Endothelial cell of umbilical vein (primary cell): Measurements from ENCODE around the gene EGFL6. TPM values are rescaled to one million over a fixed set of nuclear protein-coding genes. Genes with fewer than 3 reads are reported as not detected.
"Not testable (repeated sequence)": the region's sequence is repeated elsewhere in the genome, so short reads cannot be mapped to it uniquely, and the experiment has no call there.

Source experiments
- BruUV-seq: library from RNA; stranded (reverse); fragments of 400-500 nt; replicated peaks from 2 replicates; lab custom pipeline; 2021; lab: Mats Ljungman, UMichigan
- CTCF ChIA-PET: fragments of 300-600, 350-600 bp; sonication (Branson Sonifier 250); formaldehyde crosslinking; loops from one replicate; lab custom pipeline; 2021; ENCODE audit warnings: antibody characterized with exemption, inconsistent platforms; lab: Charles Lee
- POLR2A ChIA-PET: fragments of 300-600, 350-600 bp; sonication (Branson Sonifier 250); formaldehyde crosslinking; loops from one replicate; lab custom pipeline; 2021; ENCODE audit warnings: antibody characterized with exemption, inconsistent platforms; lab: Charles Lee
- DNase-seq: peaks from one replicate; pipeline ENCODE4 v3.0.0-alpha.2; 2011; ENCODE audit warnings: low read depth, low spot score
- FAIRE-seq: peaks from 2 replicates; lab custom pipeline; 2011; peaks lifted over from hg19 to GRCh38; lab: Jason Lieb, UNC
- H2AFZ ChIP-seq: 2 replicates; pipeline ENCODE4 v1.6.0; 2012; ENCODE audit warnings: low read depth, low read length, control low read depth, inconsistent platforms
- H3K27ac ChIP-seq: 2 replicates; pipeline ENCODE4 v1.5.1; 2011; ENCODE audit warnings: low read depth, mild to moderate bottlenecking, control low read depth, low read length, moderate library complexity; ENCODE audit not compliant: insufficient read depth
- H3K27me3 ChIP-seq, 2 experiments: 2 replicates each; pipeline versions ENCODE4 v1.6.0 to v1.6.1; 2011; ENCODE audit warnings: low read length in 2 of 2, mixed read lengths in 1 of 2; ENCODE audit not compliant: control insufficient read depth in 2 of 2, insufficient read depth in 2 of 2
- H3K36me3 ChIP-seq, 2 experiments: 2 replicates in 1 of 2; 3 replicates in 1 of 2; pipeline ENCODE4 v1.5.1; 2011; ENCODE audit warnings: low read length in 2 of 2, mild to moderate bottlenecking in 1 of 2, moderate library complexity in 1 of 2; ENCODE audit not compliant: control insufficient read depth in 2 of 2, insufficient read depth in 2 of 2; ENCODE audit errors: extremely low read depth in 1 of 2
- H3K4me1 ChIP-seq: 3 replicates; pipeline ENCODE4 v1.5.1; 2011; ENCODE audit warnings: mild to moderate bottlenecking, low read length; ENCODE audit not compliant: control insufficient read depth, insufficient read depth; ENCODE audit errors: extremely low read depth
- H3K4me2 ChIP-seq: 2 replicates; pipeline ENCODE4 v1.6.1; 2011; ENCODE audit warnings: low read length, control low read depth, mixed read lengths; ENCODE audit not compliant: insufficient read depth
- H3K4me3 ChIP-seq, 3 experiments: fragments of 200-600 bp in 1 of 3; sonication (generic), shearing (Covaris generic) in 1 of 3; replicated peaks in 1 of 3; 2 replicates each; pipeline ENCODE4 v1.5.1; 2011 to 2016; ENCODE audit warnings: control low read depth in 3 of 3, low read length in 3 of 3, mild to moderate bottlenecking in 2 of 3, inconsistent platforms in 1 of 3, low read depth in 1 of 3, moderate library complexity in 1 of 3; ENCODE audit not compliant: insufficient read depth in 1 of 3
- H3K79me2 ChIP-seq: 2 replicates; pipeline ENCODE4 v1.6.0; 2012; ENCODE audit warnings: low read length, inconsistent platforms; ENCODE audit not compliant: control insufficient read depth, insufficient read depth
- H3K9ac ChIP-seq: replicated peaks from 2 replicates; pipeline ENCODE3; 2011; ENCODE audit warnings: low read length, control low read depth; ENCODE audit not compliant: insufficient read depth; ENCODE audit errors: extremely low read depth
- H3K9me1 ChIP-seq: replicated peaks from 3 replicates; pipeline ENCODE4 v1.6.0; 2011; ENCODE audit warnings: mild to moderate bottlenecking, low read length; ENCODE audit not compliant: control insufficient read depth, insufficient read depth; ENCODE audit errors: extremely low read depth
- H3K9me3 ChIP-seq: replicated peaks from 2 replicates; pipeline ENCODE4 v1.5.1; 2012; ENCODE audit warnings: low read length, inconsistent platforms; ENCODE audit not compliant: control insufficient read depth, insufficient read depth
- H4K20me1 ChIP-seq: replicated peaks from 2 replicates; pipeline ENCODE3; 2011; ENCODE audit warnings: mild to moderate bottlenecking, low read length; ENCODE audit not compliant: control insufficient read depth, insufficient read depth; ENCODE audit errors: extremely low read depth
- EZH2 ChIP-seq: IDR thresholded peaks from 2 replicates; pipeline ENCODE4 v1.6.1; 2012; ENCODE audit warnings: borderline replicate concordance, low read depth, mild to moderate bottlenecking, moderate library complexity, low read length, inconsistent platforms; ENCODE audit not compliant: severe bottlenecking
- FOS ChIP-seq: IDR thresholded peaks from 2 replicates; pipeline ENCODE4 v1.6.1; 2011; ENCODE audit warnings: mild to moderate bottlenecking, low read length, moderate library complexity, borderline replicate concordance; ENCODE audit not compliant: insufficient read depth
- JUN ChIP-seq: IDR thresholded peaks from 2 replicates; pipeline ENCODE4 v1.6.1; 2011; ENCODE audit warnings: borderline replicate concordance, low read depth; ENCODE audit not compliant: insufficient read length, insufficient read depth
- MAX ChIP-seq: IDR thresholded peaks from 2 replicates; pipeline ENCODE4 v1.6.1; 2011; ENCODE audit not compliant: insufficient read depth, insufficient read length
- MYC ChIP-seq: IDR thresholded peaks from one replicate; pipeline ENCODE4 v1.6.1; 2011; ENCODE audit warnings: mild to moderate bottlenecking, low read depth, low read length
- dilution Hi-C: fragments of 300-500 bp; cut with MboI; formaldehyde crosslinking; loops from one replicate; pipeline ENCODE4 v1.15.0; 2019; ENCODE audit warnings: low sequenced_read_pairs; ENCODE audit not compliant: extremely low pct_ligation_motif_present
- intact Hi-C: fragments of 100-400 bp; cut with micrococcal nuclease; formaldehyde crosslinking; loops from one replicate; pipeline ENCODE4 v1.10.0; 2022
- microRNA-seq: library from miRNA; unstranded; fragments of <30 nt; microRNA quantifications from one replicate; pipeline ENCODE4 v1.2.0, GENCODE V29; 2021; ENCODE audit warnings: borderline number of aligned reads, borderline replicate concordance
- polyA plus RNA-seq, 4 experiments: library from polyadenylated mRNA; depleted of rRNA in 3 of 4; stranded (reverse) in 3 of 4; unstranded in 1 of 4; fragments of >200 nt; gene quantifications; 2 replicates each; pipeline versions ENCODE4 v1.2.1 to v1.2.3, GENCODE V29; 2011 to 2012; ENCODE audit warnings: missing spikeins in 1 of 4
- total RNA-seq: library from RNA; stranded (reverse); gene quantifications from 2 replicates; pipeline ENCODE4 v1.2.3, GENCODE V29; 2021

Gene EGFL6
- total and polyA plus RNA-seq, 2 donors (not counting 3 experiments of a cell fraction or from before 2014, with no cell fraction given), result not detected

GRCh38 chrX:13679700-13680099, 110.3 kb downstream of the EGFL6 start:
- H3K4me3 ChIP-seq, H3K9me3 ChIP-seq, H3K4me2 ChIP-seq, H3K27me3 ChIP-seq, DNase-seq, POLR2A ChIA-PET, H2AFZ ChIP-seq, FAIRE-seq, BruUV-seq, H3K9me1 ChIP-seq, intact Hi-C loops, H3K9ac ChIP-seq, CTCF ChIA-PET, H3K27ac ChIP-seq, H3K36me3 ChIP-seq, dilution Hi-C loops, H3K79me2 ChIP-seq, H4K20me1 ChIP-seq, H3K4me1 ChIP-seq: not testable (repeated sequence)

GRCh38 chrX:13681595-13681994, 112.2 kb downstream of the EGFL6 start:
- CTCF ChIA-PET, result no interaction called here
- no peaks in the 10 kb centered on the region for H3K79me2 ChIP-seq
- no peak overlapping the region for H3K4me2 ChIP-seq
- no peak overlapping the region for H3K9ac ChIP-seq
- H2AFZ ChIP-seq, result no peak overlapping the region
- H3K9me3 ChIP-seq, result no peaks in the 10 kb centered on the region
- no peak overlapping the region for H3K4me3 ChIP-seq
- no peaks in the 10 kb centered on the region for H3K36me3 ChIP-seq
- no TSS peak for BruUV-seq
- no peak for FAIRE-seq
- H3K4me1 ChIP-seq, result no peaks in the 10 kb centered on the region
- DNase-seq, result no peak
- H3K27me3 ChIP-seq, result no peaks in the 10 kb centered on the region
- no peak overlapping the region for H3K27ac ChIP-seq
- dilution Hi-C loops, result no loop called here
- no peaks in the 10 kb centered on the region for H4K20me1 ChIP-seq
- POLR2A ChIA-PET, result no interaction called here
- no peaks in the 10 kb centered on the region for H3K9me1 ChIP-seq
- intact Hi-C loops, result no loop called here
- no peak for TF ChIP-seq MYC
- TF ChIP-seq EZH2, result no peak
- TF ChIP-seq MAX, result no peak
- no peak for TF ChIP-seq JUN
- no peak for TF ChIP-seq FOS

Small RNAs within 50 kb of the gene (microRNA-seq; reads per million reads assigned to microRNA genes)
- gene MIR6086, result not detected

Other genes starting within 250 kb of the EGFL6 start
- not detected in 2 replicates for gene ATXN3L, start 249.5 kb upstream of the EGFL6 start, total RNA-seq
- gene ATXN3L, start 249.5 kb upstream of the EGFL6 start, polyA plus RNA-seq, result not detected in 2 replicates
- gene TCEANC, start 83.5 kb downstream of the EGFL6 start, total RNA-seq, result 0.75 and 1.8 TPM in 2 replicates
- 0.32 and 0.38 TPM in 2 replicates for gene TCEANC, start 83.5 kb downstream of the EGFL6 start, polyA plus RNA-seq
- gene RAB9A, start 119.5 kb downstream of the EGFL6 start, total RNA-seq, result 17.2 and 19.2 TPM in 2 replicates
- 8.7 and 11.5 TPM in 2 replicates for gene RAB9A, start 119.5 kb downstream of the EGFL6 start, polyA plus RNA-seq
- 13.0 and 14.1 TPM in 2 replicates for gene TRAPPC2, start 165.0 kb downstream of the EGFL6 start, total RNA-seq
- 5.8 and 6.6 TPM in 2 replicates for gene TRAPPC2, start 165.0 kb downstream of the EGFL6 start, polyA plus RNA-seq
- gene OFD1, start 165.1 kb downstream of the EGFL6 start, total RNA-seq, result 12.0 and 14.4 TPM in 2 replicates
- 3.2 and 4.7 TPM in 2 replicates for gene OFD1, start 165.1 kb downstream of the EGFL6 start, polyA plus RNA-seq
- not detected in 2 replicates for gene GPM6B, start 247.5 kb downstream of the EGFL6 start, total RNA-seq
- 0.16 and 0.30 TPM in 2 replicates for gene GPM6B, start 247.5 kb downstream of the EGFL6 start, polyA plus RNA-seq